NCI-H345 (cell line): ENCODE measurements around the gene ZNF316.

Experiments
- DNase-seq: peaks from one replicate; lab custom pipeline; 2025; lab: John Stamatoyannopoulos, UW

ZNF316 gene

GRCh38 chr7:6636741-6637543 lies at the start of gene ZNF316:
TSS of gene ZNF316 (plus strand) at chr7:6637318. CDS start at chr7:6642410, 5,092 bp downstream.
- peak; percentile 54 for DNase-seq

DNA sequence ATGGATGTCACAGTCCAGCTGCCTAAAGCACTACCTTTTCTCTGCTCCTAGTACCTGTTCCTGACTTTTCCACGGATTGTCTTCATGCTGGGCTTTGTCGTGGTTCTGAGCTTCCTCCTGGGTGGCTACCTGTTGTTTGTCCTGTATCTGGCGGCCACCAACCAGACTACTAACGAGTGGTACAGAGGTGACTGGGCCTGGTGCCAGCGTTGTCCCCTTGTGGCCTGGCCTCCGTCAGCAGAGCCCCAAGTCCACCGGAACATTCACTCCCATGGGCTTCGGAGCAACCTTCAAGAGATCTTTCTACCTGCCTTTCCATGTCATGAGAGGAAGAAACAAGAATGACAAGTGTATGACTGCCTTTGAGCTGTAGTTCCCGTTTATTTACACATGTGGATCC lies 48.6 kb upstream of the ZNF316 start:
- no peak for DNase-seq

DNA sequence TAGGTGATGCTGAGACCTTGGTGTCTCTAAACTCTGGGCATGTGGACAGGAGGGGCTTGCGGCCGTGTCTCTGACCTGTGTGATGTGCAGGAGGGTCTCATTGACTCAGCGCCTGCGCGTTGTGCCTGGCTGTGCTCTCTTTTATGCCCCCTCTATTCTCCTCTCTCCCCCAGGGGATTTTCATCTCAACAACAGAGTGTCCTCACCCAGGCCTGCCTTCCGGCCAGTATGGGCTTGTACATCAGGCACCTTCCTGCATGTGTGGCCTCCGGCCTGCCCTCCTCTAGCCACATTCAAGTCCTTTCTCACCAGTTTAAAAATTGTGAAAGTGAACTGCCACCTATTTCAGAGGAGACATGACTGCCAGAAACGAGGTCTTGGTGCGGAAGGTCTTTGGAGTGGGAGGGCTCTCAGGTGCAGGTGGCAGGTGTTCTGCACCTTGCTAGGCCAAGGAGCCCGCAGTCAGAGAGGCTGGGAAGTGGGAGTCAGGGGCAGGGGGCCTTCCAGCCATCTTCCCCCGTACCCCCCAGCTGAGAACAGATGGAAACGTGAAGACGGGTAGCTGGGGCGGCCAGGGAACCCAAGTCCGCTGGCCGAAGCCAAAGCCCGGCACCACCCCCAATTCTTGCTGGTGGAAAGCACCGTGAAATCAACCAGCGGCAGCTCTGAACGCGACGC lies 47.8 kb upstream of the ZNF316 start:
- DNase-seq: no peak

DNA sequence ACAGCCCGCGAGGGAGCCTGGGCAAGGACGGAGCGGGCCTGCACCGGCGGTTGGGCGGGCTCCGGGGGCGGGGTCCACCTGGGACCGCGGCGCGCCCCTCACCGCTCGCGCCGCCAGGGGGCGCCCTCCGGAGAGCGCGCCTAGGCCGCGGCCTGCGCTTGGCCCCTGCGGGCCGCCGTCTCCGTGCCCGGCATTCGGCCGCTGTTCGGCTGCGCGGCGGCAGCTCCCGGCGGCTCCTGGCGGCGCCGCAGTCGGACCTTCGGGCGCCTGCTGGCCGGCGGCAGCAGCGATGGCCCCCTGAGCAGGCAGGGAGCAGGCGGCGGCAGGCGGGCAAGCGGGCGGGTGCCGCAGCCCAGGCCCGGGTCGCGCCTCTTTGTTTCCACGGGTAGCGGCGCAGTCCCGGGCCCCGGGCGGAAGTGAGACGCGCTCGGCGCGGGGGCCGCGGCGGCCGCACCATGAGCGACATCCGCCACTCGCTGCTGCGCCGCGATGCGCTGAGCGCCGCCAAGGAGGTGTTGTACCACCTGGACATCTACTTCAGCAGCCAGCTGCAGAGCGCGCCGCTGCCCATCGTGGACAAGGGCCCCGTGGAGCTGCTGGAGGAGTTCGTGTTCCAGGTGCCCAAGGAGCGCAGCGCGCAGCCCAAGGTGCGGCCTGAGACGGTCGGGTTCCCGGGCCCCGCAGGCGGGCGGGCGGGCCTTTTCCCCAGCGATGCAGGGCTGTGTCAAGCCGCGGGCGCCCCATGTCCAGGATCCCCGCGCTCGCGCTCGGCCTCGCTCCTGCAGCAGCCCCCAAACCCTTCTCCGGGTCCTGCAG lies 47.1 kb upstream of the ZNF316 start, which contains the start of gene INTS15:
Gene INTS15 (plus strand): TSS at position 193 of the 816 bp plus-strand sequence. CDS start 263 bp downstream, at position 456.
- peak; percentile 87 for DNase-seq

GRCh38 chr7:6590645-6591110 lies 46.4 kb upstream of the ZNF316 start:
- DNase-seq: no peak

DNA sequence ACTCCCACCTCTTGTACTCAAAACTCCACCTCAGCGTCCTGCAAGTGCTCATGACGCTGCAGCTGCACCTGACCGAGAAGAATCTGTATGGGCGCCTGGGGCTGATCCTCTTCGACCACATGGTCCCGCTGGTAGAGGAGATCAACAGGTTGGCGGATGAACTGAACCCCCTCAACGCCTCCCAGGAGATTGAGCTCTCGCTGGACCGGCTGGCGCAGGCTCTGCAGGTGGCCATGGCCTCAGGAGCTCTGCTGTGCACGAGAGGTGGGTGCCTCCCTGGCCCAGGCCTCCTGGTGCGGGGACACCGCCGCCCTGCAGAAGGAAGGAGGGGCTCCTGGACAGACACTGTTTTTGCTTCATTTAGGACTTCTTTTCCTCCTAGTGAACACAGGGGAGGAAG lies 37.0 kb upstream of the ZNF316 start:
- no peak for DNase-seq

GRCh38 chr7:6604458-6604857 lies 32.7 kb upstream of the ZNF316 start:
- DNase-seq: no peak

DNA sequence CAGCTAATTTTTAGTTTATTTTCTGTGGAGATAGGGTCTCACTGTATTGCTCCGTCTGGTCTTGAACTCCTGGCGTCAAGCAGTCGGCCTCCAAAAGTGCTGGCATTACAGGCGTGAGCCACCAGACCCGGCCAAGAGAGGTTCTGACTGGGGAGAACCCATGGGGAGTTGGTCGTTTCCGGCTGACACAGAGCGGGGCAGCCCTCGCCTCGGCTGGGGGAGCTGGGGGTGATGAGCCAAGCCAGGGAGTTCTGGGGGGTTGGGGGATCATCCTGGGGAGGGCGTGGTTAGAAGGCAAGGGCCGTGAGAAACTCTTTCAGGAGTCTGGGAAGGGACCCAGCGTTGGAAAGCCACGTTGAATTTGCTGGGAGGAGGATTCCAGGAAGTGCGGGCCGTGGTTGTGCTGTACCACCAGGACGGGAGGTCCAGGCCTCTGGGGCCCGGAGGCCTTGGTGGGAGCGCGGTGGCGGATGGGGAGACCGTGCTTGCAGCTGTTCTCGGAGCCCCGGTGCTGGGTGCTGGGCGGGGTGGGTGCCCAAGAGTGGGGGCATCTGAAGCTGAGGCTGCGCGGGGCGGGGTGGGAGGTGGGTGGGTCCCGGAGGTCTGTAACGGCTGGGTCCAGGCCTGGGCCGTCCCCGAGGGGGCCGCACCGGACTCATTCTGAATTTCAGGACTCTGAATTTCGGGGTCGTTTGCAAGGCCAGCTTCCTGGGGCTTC lies 30.1 kb upstream of the ZNF316 start:
- DNase-seq: no peak

- no peak for DNase-seq
Measured at GRCh38 chr7:6607651-6608051, 29.5 kb upstream of the ZNF316 start.

- no peak for DNase-seq
Measured at GRCh38 chr7:6608081-6608480, 29.0 kb upstream of the ZNF316 start.

- DNase-seq: no peak
Measured at GRCh38 chr7:6608794-6609193, 28.3 kb upstream of the ZNF316 start.

DNA sequence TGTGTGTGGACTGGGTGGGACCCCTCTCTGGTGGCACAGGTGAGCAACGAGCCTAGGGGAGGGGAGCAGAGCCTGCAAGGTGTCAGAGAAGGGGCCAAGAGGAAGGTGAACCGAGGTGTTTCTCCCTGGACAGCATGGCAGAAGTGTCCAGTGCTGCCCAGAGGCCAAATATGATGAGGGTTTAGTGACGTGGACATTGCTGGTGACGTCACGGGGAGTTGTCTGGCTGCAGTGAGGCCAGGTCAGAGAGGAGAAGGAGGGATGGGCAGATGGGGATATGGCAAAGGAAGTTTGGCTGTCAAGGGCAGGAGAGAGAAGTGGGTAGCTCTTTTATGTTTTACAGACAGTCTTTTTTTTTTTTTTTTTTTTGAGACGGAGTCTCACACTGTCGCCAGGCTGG lies 24.3 kb upstream of the ZNF316 start:
- DNase-seq: no peak

- no peak for DNase-seq
Measured at GRCh38 chr7:6613706-6614105, 23.4 kb upstream of the ZNF316 start.

- peak; percentile 22 for DNase-seq
Measured at GRCh38 chr7:6614953-6615722, 22.0 kb upstream of the ZNF316 start, which contains the start of gene ZNF853. TSS of gene ZNF853 (plus strand) at chr7:6615610. CDS start at chr7:6616175, 565 bp downstream.

DNA sequence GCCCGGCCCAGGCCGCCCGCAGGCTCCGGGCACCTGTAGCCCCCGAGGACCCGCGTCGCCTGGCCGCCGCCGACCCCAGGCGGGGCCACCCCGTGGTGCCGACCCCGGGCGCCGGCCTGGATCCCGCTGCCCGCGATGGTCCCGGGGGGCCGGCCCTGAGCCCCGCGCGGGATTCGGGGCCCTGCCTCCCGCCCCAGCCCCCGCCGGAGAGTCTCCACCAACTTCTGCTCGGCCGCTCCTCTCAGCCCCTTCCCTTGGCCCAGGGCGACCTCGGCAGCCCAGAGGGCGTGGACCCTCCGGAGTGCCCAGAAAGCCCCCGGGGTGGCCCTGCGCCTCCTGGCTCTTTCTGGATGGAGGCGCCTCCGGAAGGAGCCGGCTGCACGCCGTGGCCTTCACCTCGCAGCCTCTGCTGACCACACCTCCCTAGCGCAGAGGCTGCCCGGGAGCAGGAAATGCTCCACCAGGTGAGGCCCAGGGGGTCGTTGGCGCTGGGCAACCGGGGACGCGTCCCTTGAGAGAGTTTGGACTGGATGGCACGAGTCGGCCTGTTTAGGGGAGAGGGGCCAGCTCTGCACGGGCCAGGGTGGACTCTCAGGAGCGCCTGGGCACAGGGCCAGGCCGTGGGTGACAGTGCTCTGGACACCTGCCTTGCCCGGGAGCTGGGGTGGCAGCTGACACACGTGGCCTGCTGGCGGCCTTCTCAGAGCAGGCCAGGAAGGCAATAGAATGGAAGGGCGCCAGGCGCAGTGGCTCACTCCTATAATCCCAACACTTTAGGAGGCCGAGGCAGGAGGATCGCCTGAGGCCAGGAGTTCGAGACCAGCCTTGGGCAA lies 21.2 kb upstream of the ZNF316 start:
- DNase-seq: peak; percentile 29

DNA sequence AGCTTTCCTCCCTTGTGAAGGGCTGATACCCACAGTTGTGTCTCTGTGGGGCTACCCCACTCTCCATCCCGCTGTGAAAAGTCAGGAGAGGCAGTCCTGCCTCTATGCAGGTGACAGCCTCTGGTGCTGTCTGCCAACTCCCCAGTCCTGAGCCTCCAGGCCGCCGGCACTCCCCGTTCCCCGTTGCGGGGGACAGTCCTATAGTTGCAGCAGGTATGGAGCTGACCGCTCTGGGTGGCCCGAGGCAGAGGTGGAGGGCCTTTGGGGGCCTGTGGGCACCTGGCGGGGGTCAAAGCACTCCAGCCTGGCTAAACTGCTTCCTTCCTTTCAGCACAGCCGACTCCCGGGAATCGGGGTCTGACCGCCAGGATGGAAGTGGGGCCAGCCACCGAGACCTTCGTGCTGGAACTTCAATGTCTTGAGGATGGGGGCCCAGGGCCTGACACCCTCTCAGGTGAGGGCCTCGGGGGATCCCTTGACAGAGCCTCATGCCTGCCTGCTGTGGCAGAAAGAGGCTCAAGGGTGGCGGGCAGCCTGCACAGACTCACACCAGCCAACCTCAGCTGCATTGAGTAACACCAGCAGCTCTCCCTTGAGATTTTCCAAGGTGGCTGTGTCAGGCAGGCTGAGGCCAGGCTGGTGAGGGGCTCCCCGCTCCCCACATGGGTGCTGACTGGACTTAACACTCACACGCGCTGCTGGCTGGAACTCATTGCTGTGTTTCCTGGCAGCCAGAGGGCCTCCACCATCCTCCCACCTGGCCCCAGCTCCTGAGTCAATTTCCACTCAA lies 20.1 kb upstream of the ZNF316 start:
- DNase-seq: no peak

GRCh38 chr7:6618621-6619020 lies 18.5 kb upstream of the ZNF316 start:
- DNase-seq: no peak

DNA sequence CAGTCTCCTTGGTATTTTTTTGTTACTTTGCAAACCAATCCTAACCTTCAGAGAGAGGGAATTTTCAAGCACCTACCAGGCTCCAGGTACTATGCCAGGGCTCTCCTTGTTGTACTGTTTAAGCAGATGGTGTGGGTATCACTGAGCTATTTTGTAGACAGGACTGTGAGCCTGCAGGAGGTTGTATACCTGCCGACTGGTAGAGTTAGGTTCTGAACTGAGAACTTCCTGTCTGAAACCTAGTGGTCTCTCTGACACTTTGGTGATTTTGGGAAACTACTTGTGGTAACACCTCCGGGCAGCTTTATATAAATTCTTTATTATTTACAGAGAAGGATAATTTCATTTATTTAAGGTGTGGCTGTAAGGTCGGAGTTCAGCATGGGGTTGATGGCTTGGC lies 17.2 kb upstream of the ZNF316 start:
- no peak for DNase-seq
